Erythroblast (primary cell): ENCODE measurements around the gene PIGM.

Experiments used
- DNase-seq, 2 experiments: peaks; one replicate each; lab custom pipeline; 2025; lab: John Stamatoyannopoulos, UW
- GATA1 ChIP-seq: IDR thresholded peaks from 2 replicates; pipeline ENCODE4 v1.6.1; 2011; ENCODE audit warnings: low read depth, mild to moderate bottlenecking, control low read depth, low read length, moderate library complexity
- POLR2A ChIP-seq: IDR thresholded peaks from 2 replicates; pipeline ENCODE4 v1.6.1; 2011; ENCODE audit warnings: mild to moderate bottlenecking, low read length

Gene PIGM

DNA sequence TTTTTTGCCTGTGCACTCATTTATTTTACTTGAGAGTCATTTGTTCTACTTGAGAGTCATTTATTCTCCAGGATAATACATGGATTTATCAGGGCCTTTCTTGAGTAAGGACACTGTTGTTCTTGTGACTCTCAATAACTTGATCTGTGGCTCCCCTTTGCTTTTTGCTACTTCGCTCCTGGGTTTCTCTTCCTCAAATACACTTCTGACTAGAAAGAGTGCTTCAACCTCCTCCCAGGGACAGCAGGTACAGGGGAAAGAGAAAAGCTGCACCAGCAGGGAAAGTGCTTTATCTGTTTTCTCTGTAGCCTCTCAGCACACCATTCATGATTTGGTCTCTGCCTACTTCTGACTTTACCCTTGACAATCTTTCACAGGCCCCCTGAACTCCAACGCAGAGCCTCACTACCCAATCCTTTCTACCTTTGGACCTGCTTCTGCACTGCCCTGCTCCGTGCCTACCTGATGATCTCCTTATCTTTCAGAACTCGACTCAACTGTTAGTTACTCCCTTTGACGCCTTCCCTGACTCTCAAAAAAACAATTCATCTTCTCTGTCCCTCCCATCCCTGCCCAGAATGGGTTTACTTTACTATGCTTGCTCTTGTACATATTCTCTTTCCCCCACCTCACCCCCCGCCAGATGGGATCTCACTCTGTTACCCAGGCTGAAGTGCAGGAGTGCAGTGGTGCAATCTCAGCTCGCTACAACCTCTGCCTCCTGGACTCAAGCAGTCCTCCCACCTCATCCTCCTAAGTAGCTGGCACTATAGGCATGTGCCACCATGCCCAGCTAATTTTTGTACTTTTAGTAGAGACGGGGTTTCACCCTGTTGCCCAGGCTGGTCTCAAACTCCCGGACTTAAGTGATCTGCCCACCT, 15.6 kb upstream of the PIGM start:
- TF ChIP-seq POLR2A (no peak), GATA1 (no peak)
- DNase-seq, result no peak

DNA sequence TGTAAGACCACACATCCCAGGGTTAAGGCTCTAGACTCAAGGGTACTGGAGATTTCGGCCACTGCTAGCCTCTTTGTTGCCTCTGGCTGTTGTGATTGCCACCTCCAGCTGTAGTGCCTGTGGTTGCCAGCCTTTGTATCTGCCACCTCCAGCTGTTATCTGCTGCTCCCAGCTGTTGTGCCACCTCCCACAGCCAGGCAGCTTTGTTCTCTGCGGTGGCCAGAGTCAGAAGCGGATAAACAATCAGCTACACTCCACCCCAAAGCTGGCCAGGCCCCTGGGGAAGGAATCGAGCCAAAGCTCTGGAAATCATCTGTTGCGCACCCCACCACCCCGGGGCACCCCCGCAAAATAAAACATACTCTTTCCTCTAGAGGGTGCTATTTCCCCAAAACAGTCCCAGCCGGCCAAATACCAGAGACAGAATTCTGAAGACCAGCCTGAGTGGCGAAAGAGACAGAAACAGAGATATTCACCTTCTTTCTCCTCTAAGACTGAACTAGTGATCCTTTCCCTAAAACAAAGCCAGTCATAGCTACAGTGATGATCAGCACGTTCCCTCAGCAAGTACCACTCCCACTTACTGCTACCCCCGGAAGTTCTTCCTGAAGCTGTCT, 14.8 kb upstream of the PIGM start:
- peak; percentile 90 to 98 for DNase-seq
- TF ChIP-seq POLR2A, result peak; percentile 24
- peak; percentile 97 for TF ChIP-seq GATA1

DNA sequence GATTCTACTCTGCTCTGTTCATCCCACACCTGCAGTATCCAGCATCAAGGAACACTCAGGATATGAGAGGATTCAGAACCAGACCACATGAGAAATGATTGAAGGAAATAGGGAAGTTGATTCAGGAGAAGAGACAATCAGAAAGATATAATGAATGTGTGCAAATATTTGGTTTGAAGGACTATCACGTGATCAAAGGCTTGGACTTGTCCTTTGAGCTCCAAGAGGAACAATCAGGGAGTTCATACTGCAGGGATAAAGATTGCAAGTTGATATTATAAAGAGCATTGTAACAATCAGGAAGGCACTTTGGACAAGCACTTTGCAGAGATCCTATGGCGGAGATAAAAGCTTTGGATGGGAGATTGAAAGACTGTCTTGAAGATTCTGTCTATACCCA, 13.9 kb upstream of the PIGM start:
- no peak for DNase-seq
- TF ChIP-seq GATA1 (no peak), POLR2A (no peak)

DNA sequence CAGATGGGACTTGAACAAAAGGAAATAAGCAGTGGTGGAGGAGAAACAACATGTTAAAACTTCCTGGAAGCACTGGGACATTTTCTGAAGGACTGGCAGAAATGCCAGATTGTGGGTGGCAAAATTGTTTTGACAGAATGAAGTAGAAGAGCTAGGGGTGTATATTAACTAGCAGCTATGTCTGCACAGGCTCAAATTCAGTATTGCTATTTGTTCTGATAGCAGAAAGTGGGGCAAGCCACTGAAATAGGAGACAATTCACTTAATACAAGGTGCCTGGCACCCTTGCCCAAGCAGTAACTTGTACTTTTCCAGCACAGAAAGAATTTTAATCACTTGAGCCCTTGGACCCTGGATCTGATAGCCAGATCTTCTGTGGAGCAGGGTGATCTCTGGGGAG, 11.8 kb upstream of the PIGM start:
- TF ChIP-seq POLR2A (no peak), GATA1 (no peak)

DNA sequence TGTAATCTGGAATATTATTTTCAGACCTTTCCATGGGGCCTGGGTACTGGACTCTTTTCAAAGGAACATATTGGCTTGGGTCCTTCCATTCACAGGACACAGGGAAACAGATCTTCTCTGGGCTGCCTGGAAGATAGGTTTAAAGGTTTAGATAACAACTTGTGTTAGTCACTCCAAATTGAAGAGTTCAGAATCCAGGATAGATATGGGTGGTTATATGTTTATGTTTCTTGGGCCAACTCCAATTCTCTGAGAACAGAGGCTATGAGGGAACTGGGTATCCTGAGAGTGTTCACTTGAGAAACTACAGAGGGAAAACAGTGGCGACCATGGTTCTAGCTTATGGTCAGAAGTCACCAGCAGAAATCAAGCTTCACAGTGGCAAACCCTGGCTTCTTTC, 8.7 kb upstream of the PIGM start:
- no peak for TF ChIP-seq POLR2A
- DNase-seq, result no peak

More for the DNA sequence above, 11.8 kb upstream of the PIGM start:
- no peak for DNase-seq

DNA sequence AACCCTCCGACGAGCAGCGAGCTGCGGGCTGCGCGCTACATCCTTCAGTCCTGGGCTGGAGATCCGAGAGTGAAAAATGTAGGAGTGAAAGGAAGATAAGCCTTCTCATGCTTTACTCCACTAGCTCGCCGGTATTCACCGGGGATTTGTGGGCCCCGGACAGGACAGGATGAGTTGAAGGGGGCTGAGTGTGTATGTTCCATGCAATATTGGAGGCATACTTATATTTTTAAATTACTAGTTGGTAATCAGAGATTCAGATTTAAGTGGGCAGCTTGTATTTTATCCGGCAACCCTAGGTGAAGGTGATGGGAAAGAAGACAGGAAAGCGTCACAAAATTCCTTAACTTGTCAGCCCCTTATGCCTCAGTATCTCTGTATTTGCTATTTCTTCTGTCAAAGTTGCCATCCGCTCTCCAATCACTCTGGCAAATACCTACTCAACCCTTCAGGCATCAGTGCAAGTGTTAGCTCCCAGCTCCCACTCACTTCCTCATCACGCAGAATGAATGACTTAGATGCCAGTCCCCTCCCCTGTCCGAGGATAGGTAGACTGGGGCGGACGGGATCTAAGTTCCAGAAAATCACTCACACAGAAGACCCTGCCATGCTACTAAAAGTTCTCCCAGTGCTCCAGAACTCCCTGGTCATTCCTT, 503 bp upstream of the PIGM start:
- TF ChIP-seq GATA1, result no peak
- no peak for TF ChIP-seq POLR2A
- DNase-seq, result no peak

DNA sequence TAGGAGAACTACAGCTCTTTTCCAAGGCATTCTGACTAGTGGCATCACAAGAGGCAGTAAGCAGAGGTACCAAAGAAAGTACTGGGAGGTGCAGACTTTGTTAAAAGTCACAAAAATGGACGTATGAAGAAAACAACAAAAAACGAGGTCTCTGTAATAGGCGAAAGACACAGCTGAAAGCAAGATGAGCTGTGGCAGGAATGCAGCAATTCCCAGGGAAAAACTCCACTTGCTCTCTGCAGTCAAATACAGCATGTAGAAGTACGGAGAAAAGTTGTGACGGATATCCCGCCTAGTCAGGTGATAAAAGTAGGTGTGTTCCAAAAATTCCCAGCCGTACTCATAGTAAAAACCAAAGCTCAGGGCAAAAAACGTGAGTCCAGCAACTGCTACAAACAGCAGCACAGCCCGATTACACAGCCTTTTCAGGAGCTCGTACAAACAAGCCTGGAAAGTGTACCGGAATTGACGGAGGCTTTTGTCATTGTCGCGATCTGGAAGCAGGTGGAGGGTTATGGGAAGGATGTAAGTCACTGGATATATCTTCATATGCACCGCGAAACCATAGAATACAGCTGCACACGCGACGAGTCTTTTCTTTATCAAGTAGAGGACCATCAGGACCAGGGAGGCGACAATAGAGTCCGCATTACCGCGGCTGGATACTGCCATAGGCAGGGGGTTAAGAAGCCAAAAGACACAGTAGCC, 979 bp downstream of the PIGM start:
- no peak for TF ChIP-seq GATA1
- no peak for TF ChIP-seq POLR2A
- peak in 1 of 2 experiments; percentile 57 for DNase-seq

DNA sequence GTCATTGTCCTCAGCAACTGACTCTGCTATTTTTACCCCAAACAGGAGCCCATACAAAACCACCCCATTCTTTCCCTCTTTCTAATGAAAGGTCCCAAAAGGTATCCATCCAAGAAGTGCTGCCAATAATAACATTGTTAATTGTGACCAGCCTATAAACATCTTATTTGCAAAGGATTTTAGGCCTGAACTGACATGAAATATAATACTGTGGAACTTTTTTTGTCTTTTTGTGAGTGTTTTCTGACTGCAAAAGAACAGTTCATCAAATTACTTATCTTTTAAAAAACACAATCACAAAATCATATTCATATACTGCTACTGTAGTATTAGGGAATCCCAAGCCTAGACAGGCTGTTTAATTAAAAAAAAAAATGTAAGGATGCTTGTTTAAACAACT, 3.4 kb downstream of the PIGM start:
- DNase-seq, result no peak
- no peak for TF ChIP-seq POLR2A
- TF ChIP-seq GATA1, result no peak

DNA sequence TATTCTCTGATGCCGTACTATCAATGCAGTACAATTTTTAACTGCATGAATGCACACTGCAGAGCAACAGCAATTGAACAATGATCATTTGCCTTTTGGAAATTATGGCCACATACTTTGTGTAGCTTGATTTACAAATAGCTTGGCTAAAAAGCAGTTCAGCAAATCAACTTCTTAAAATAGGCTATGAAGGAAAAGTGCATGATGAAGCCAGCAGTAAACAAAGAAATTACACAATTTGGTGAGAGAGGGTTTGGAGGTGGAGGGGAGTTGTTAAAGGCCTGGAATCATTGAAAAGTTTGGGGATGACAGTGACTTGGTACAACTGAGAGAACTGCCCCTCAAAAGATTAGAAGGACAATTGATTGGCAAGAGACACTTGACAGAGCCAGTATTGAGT, 6.5 kb downstream of the PIGM start:
- DNase-seq, result no peak
- TF ChIP-seq POLR2A (no peak), GATA1 (no peak)

DNA sequence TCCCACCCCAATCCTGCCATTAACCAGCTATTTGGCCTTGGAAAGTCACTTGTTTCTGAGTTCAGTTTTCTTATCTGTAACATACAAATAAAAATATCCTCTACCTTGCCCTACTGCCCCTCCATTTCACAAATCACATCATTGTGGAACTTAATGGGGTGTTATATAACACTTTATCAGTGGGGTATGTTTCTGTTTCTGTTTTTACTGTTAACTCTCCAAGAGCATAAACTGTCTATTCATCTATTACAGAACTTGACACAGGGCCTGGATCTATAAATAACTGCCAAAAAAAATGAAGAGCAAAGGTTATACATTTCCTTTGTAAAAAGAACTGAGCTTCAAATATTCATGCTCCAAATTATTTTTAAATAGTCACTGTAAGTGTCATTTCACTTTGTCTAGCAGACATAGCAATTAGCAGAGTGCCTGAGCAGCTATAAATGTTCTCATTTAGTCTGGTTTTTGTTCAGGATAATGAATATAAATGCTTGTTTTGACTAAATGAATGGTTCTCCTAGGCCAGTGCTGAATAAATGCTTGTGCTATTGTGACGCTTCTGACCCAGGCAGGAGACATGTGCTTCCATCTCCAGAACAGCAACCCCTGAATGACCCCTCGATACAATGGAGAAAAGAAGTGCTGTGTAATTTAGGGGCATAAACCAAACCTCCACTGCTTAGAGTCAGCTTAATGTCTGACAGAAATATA, 7.4 kb downstream of the PIGM start:
- no peak for DNase-seq
- TF ChIP-seq GATA1 (no peak), POLR2A (no peak)

DNA sequence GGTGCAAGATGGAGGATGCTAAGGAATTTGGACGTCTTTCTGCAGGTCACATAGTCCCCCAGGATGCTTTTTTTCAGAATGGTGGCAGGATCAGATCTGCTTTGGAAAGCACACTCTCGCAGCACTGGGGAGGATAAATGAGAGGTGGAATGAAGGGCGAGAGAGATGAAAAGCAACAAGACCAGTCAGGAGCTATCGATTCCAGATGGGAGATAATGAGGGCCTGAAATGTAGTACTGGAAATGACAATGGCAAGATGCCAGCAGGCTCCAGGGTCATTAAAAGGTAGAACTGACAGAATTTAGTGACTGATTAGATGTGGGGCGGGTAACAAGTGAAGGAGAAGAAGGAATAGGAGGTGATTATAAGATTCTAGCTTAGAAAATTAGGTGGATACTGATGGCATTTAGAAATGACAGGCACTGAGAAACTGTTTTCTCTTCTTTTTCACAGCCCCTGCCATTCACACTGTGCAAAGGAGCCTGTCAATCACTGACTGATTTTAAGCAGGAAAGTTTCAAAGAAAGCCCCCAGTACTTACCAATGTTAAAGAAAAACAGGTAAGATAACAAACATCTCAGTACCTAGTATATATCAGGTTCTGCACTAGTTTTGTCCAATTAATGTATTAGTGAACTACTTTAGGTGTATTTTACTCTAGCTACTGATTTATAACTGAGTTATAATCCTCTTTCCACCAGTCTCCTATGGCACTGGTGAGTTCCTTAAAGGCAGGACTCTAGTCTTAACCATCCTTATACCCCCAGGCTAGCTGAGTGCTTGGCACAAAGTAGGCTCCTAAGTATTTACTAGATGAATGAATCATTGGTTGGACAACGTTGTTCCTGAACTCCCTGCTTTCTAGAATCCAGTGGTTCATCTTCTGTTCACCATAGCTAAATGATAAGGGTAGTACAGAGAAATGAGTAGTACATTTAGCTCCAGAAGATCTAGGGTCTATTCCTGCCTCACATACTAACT, 9.2 kb downstream of the PIGM start:
- peak in 1 of 2 experiments; percentile 19 for DNase-seq

DNA sequence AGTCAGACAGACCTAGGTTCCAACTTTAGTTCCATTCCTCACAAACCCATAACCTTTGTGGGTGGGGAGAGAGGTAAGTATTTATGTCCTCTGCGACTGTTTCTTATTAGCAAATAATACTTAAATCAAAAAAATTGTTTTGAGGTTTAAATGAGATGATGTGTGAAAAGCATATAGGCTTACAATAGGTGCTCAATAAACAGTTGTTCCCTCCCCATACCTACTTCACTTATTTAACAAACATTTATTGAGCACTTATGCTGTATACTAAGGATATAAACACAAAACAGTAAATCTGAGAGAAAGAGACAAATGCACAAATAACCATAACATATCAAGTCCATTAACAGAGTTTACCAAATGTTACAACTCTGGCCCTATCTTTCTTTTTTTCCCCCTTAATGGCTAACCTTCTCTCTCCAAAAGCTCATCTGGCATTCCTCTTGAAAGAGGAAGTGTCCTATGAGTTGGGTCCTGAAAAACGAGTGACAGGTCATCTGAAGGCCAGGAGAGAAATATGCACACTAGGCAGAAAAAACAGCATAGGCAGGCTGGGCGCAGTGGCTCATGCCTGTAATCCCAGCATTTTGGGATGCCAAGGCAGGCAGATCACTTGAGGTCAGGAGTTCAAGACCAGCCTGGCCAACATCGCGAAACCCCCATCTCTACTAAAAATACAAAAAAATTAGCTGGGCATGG, 10.3 kb downstream of the PIGM start:
- no peak for DNase-seq
- TF ChIP-seq GATA1, result no peak

More for the DNA sequence above, 9.2 kb downstream of the PIGM start:
- TF ChIP-seq GATA1 (no peak), POLR2A (no peak)
